Measurements from ENCODE around the gene CCDC141. TPM values are rescaled to one million over a fixed set of nuclear protein-coding genes. Genes with fewer than 3 reads are reported as not detected.

CCDC141 gene
- total and polyA plus RNA-seq, 2 donors (not counting 3 experiments of a cell fraction or from before 2014, with no cell fraction given) = not detected

- no peak overlapping the region for H2AFZ ChIP-seq (ENCODE audit: low read depth, low read length)
- no peaks in the 10 kb centered on the region for H3K9me3 ChIP-seq (replicated peaks; ENCODE audit: control insufficient read depth, insufficient read depth, low read length)
- intact Hi-C loops (cut with micrococcal nuclease) (no loop called here), dilution Hi-C loops (cut with MboI; ENCODE audit: extremely low pct_ligation_motif_present, low sequenced_read_pairs) (no loop called here)
- H3K4me3 ChIP-seq (replicated peaks in 1 of 3; ENCODE audit: insufficient read depth in 1 of 3, low read depth in 1 of 3, low read length in 3 of 3) = no peak overlapping the region
- FAIRE-seq = no peak
- CTCF ChIA-PET = interaction anchor here (0.7 to 1.3 kb wide), 2 partner anchors 48 to 143 kb away, joined by 3 read pairs; no protein-coding TSS in a partner anchor
- BruUV-seq (replicated peaks) = no TSS peak
- POLR2A ChIA-PET = no interaction called here
- H3K4me2 ChIP-seq (ENCODE audit: insufficient read depth, low read length) = no peak overlapping the region
- no peak overlapping the region for H3K9ac ChIP-seq (replicated peaks; ENCODE audit: extremely low read depth, insufficient read depth, low read length)
- H3K79me2 ChIP-seq (ENCODE audit: control insufficient read depth, insufficient read depth, low read length) = no peaks in the 10 kb centered on the region
- H3K27ac ChIP-seq (ENCODE audit: insufficient read depth, low read depth, low read length) = no peak overlapping the region
- H3K27me3 ChIP-seq (ENCODE audit: control insufficient read depth in 2 of 2, insufficient read depth in 2 of 2, low read length in 2 of 2) = no peaks in the 10 kb centered on the region
- DNase-seq (ENCODE audit: low read depth, low spot score) = no peak
- no peaks in the 10 kb centered on the region for H3K9me1 ChIP-seq (replicated peaks; ENCODE audit: control insufficient read depth, extremely low read depth, insufficient read depth, low read length)
- H3K4me1 ChIP-seq (ENCODE audit: control insufficient read depth, extremely low read depth, insufficient read depth, low read length) = no peaks in the 10 kb centered on the region
- TF ChIP-seq JUN (IDR thresholded peaks at IDR 0.05; ENCODE audit: borderline replicate concordance, insufficient read depth, insufficient read length, low read depth) (no peak), POLR2AphosphoS5 (IDR thresholded peaks at IDR 0.05; ENCODE audit: insufficient read depth, low read depth, low read length) (no peak), FOS (IDR thresholded peaks at IDR 0.05; ENCODE audit: borderline replicate concordance, insufficient read depth, low read length) (no peak), POLR2A (IDR thresholded peaks at IDR 0.05; ENCODE audit: low read depth, low read length) (no peak), MAX (IDR thresholded peaks at IDR 0.05; ENCODE audit: insufficient read depth, insufficient read length) (no peak), MYC (IDR thresholded peaks at IDR 0.05; ENCODE audit: low read depth, low read length) (no peak), GATA2 (IDR thresholded peaks at IDR 0.05; ENCODE audit: insufficient read depth, insufficient read length, low read depth, low read length) (no peak), EZH2 (IDR thresholded peaks at IDR 0.05; ENCODE audit: borderline replicate concordance, low read depth, low read length, severe bottlenecking) (no peak), CTCF (IDR thresholded peaks at IDR 0.05; ENCODE audit: extremely low read depth in 1 of 2, insufficient read depth in 1 of 2, low read depth in 1 of 2, low read length in 2 of 2) (no peak)
- no peaks in the 10 kb centered on the region for H4K20me1 ChIP-seq (replicated peaks; ENCODE audit: control insufficient read depth, extremely low read depth, insufficient read depth, low read length)
- H3K36me3 ChIP-seq (ENCODE audit: control insufficient read depth in 2 of 2, extremely low read depth in 1 of 2, insufficient read depth in 2 of 2, low read length in 2 of 2) = no peaks in the 10 kb centered on the region
Measured at GRCh38 chr2:178843697-178844096, 206.2 kb downstream of the CCDC141 start.

All from endothelial cell of umbilical vein (primary cell).